Measurements from ENCODE around the gene LIAS. TPM values are rescaled to one million over a fixed set of nuclear protein-coding genes. Genes with fewer than 3 reads are reported as not detected.
"Not testable (repeated sequence)": the region's sequence is repeated elsewhere in the genome, so short reads cannot be mapped to it uniquely, and the experiment has no call there.

The LIAS gene
- total RNA-seq, 4 donors from 2014 or later, result 1.8 to 16.5 (median 11.3) TPM

GRCh38 chr4:39494354-39494753 is 35.5 kb downstream of the LIAS start:
- no peak for DNase-seq
- Histone ChIP-seq H3K9me3 (no peaks in the 10 kb centered on the region), H3K4me3 (no peak overlapping the region), H3K27ac (no peak overlapping the region), H3K36me3 (no peaks in the 10 kb centered on the region), H3K4me1 (no peaks in the 10 kb centered on the region), H3K27me3 (no peaks in the 10 kb centered on the region)
- intact Hi-C loops (cut with DNase I; ENCODE audit: low total_unique reads), result no loop called here
- TF ChIP-seq POLR2A (IDR thresholded peaks at IDR 0.05), result no peak
- TF ChIP-seq CTCF (IDR thresholded peaks at IDR 0.05), result no peak

GRCh38 chr4:39495446-39496213 is 36.8 kb downstream of the LIAS start:
- intact Hi-C loops (cut with DNase I; ENCODE audit: low total_unique reads), result no loop called here
- no peak for DNase-seq

GRCh38 chr4:39497909-39498726 is 39.3 kb downstream of the LIAS start:
- intact Hi-C loops (cut with DNase I; ENCODE audit: low total_unique reads), result no loop called here
- DNase-seq, result no peak
- Histone ChIP-seq H3K36me3 (no peaks in the 10 kb centered on the region), H3K4me1 (no peaks in the 10 kb centered on the region), H3K27ac (no peak overlapping the region), H3K27me3 (no peaks in the 10 kb centered on the region), H3K4me3 (no peak overlapping the region), H3K9me3 (no peaks in the 10 kb centered on the region)
- TF ChIP-seq CTCF (IDR thresholded peaks at IDR 0.05), result no peak
- TF ChIP-seq POLR2A (IDR thresholded peaks at IDR 0.05), result no peak

More at GRCh38 chr4:39495446-39496213, 36.8 kb downstream of the LIAS start:
- H3K9me3 ChIP-seq, result no peaks in the 10 kb centered on the region
- no peak for TF ChIP-seq POLR2A (IDR thresholded peaks at IDR 0.05)
- no peak overlapping the region for H3K27ac ChIP-seq
- H3K4me1 ChIP-seq, result no peaks in the 10 kb centered on the region
- no peaks in the 10 kb centered on the region for H3K36me3 ChIP-seq
- H3K27me3 ChIP-seq, result no peaks in the 10 kb centered on the region
- H3K4me3 ChIP-seq, result no peak overlapping the region

GRCh38 chr4:39498727-39499020 is 39.8 kb downstream of the LIAS start:
- TF ChIP-seq CTCF (IDR thresholded peaks at IDR 0.05) (no peak), POLR2A (IDR thresholded peaks at IDR 0.05) (no peak)
- H3K27me3 ChIP-seq, result no peaks in the 10 kb centered on the region
- no peaks in the 10 kb centered on the region for H3K9me3 ChIP-seq
- no peak overlapping the region for H3K4me3 ChIP-seq
- no peaks in the 10 kb centered on the region for H3K4me1 ChIP-seq
- H3K36me3 ChIP-seq, result no peaks in the 10 kb centered on the region
- H3K27ac ChIP-seq, result no peak overlapping the region
- no peak for DNase-seq
- intact Hi-C loops (cut with DNase I; ENCODE audit: low total_unique reads), result no loop called here

GRCh38 chr4:39502019-39502663 is 43.3 kb downstream of the LIAS start:
- intact Hi-C loops (cut with DNase I; ENCODE audit: low total_unique reads), result no loop called here
- Histone ChIP-seq H3K27ac (no peak overlapping the region), H3K9me3 (no peaks in the 10 kb centered on the region), H3K4me3 (no peak overlapping the region), H3K4me1 (no peaks in the 10 kb centered on the region), H3K36me3 (no peaks in the 10 kb centered on the region), H3K27me3 (no peaks in the 10 kb centered on the region)
- TF ChIP-seq CTCF (IDR thresholded peaks at IDR 0.05) (no peak), POLR2A (IDR thresholded peaks at IDR 0.05) (no peak)
- no peak for DNase-seq

GRCh38 chr4:39502664-39503035 is 43.8 kb downstream of the LIAS start:
- H3K27me3 ChIP-seq; DNase-seq; H3K4me3 ChIP-seq; intact Hi-C loops (cut with DNase I; ENCODE audit: low total_unique reads); H3K36me3 ChIP-seq; H3K27ac ChIP-seq; H3K9me3 ChIP-seq; H3K4me1 ChIP-seq: not testable (repeated sequence)
